HepG2 (cell line): ENCODE results near the gene EBF3. TPM values are rescaled to one million over a fixed set of nuclear protein-coding genes. Genes with fewer than 3 reads are reported as not detected.

ENCODE experiments used
- ATAC-seq: fragments of 200-7000 bp; cut with Tn5 transposase; 3 replicates; pipeline ENCODE4 v1.9.1; 2020; ENCODE audit warnings: mild to moderate bottlenecking, moderate library complexity
- BruUV-seq: library from RNA; stranded (reverse); fragments of 400-500 nt; replicated peaks from 2 replicates; lab custom pipeline; 2021; lab: Mats Ljungman, UMichigan
- CTCF ChIA-PET: fragments of 300-600 bp; formaldehyde crosslinking; extraction: SDS; loops from one replicate; lab custom pipeline; 2021; ENCODE audit warnings: low total read pairs, inconsistent platforms, low intra/inter-chr PET ratio; lab: Yijun Ruan, JAX
- POLR2A ChIA-PET: fragments of 350-600 bp; sonication (Branson Sonifier 250); formaldehyde crosslinking; loops from one replicate; lab custom pipeline; 2020; ENCODE audit warnings: antibody characterized with exemption, inconsistent platforms; lab: Yijun Ruan, JAX
- DNase-seq: peaks from one replicate; pipeline ENCODE4 v3.0.0-alpha.2; 2015; ENCODE audit warnings: low spot score
- FAIRE-seq: peaks from 3 replicates; lab custom pipeline; 2011; peaks lifted over from hg19 to GRCh38; lab: Jason Lieb, UNC
- H2AFZ ChIP-seq: one replicate; pipeline ENCODE4 v1.6.1; 2011; ENCODE audit warnings: low read length, inconsistent platforms
- H3K27ac ChIP-seq: fragments of 300-600 bp; 3 replicates; pipeline ENCODE4 v1.8.0; 2011; ENCODE audit warnings: mixed run types, mild to moderate bottlenecking, mixed read lengths, low read length, inconsistent platforms; ENCODE audit not compliant: insufficient read depth; ENCODE audit errors: extremely low read length
- H3K27me3 ChIP-seq, 2 experiments: fragments of 200-600 bp in 1 of 2; 2 replicates in 1 of 2; 3 replicates in 1 of 2; pipeline versions ENCODE4 v1.6.0 to v1.8.0; 2011; ENCODE audit warnings: low read length in 2 of 2, mild to moderate bottlenecking in 2 of 2, moderate library complexity in 2 of 2, inconsistent platforms in 1 of 2; ENCODE audit not compliant: insufficient read depth in 2 of 2, control insufficient read depth in 1 of 2
- H3K36me3 ChIP-seq, 2 experiments: fragments of 200-600 bp in 1 of 2; replicated peaks in 1 of 2; 2 replicates in 1 of 2; 3 replicates in 1 of 2; pipeline versions ENCODE4 v1.5.1 to v1.8.0; 2011; ENCODE audit warnings: low read length in 2 of 2, inconsistent platforms in 1 of 2; ENCODE audit not compliant: insufficient read depth in 2 of 2, control insufficient read depth in 1 of 2
- H3K4me1 ChIP-seq: 2 replicates; pipeline ENCODE4 v1.5.1; 2012; ENCODE audit warnings: low read length, inconsistent platforms; ENCODE audit not compliant: insufficient read depth
- H3K4me2 ChIP-seq: 2 replicates; pipeline ENCODE4 v1.6.0; 2011; ENCODE audit warnings: low read depth, low read length, inconsistent platforms
- H3K4me3 ChIP-seq, 3 experiments: fragments of 200-600 bp in 1 of 3; sonication (generic), shearing (Covaris generic) in 1 of 3; replicated peaks in 1 of 3; 2 replicates each; pipeline ENCODE4 v1.5.1; 2011 to 2016; ENCODE audit warnings: low read length in 3 of 3, inconsistent platforms in 2 of 3, low read depth in 2 of 3, mild to moderate bottlenecking in 2 of 3, control low read depth in 1 of 3, mixed read lengths in 1 of 3; ENCODE audit not compliant: insufficient read depth in 1 of 3
- H3K79me2 ChIP-seq: one replicate; pipeline ENCODE4 v1.6.1; 2011; ENCODE audit warnings: low read length, inconsistent platforms; ENCODE audit not compliant: insufficient read depth
- H3K9ac ChIP-seq: 2 replicates; pipeline ENCODE4 v1.6.0; 2011; ENCODE audit warnings: mild to moderate bottlenecking, low read depth, low read length, inconsistent platforms; ENCODE audit not compliant: insufficient read depth
- H3K9me3 ChIP-seq: 2 replicates; pipeline ENCODE4 v1.5.1; 2012; ENCODE audit warnings: mild to moderate bottlenecking, low read length
- H4K20me1 ChIP-seq: 2 replicates; pipeline ENCODE4 v1.6.0; 2011; ENCODE audit warnings: inconsistent platforms, mild to moderate bottlenecking, low read length, moderate library complexity; ENCODE audit not compliant: insufficient read depth
- GZF1 ChIP-seq: sonication (generic); formaldehyde crosslinking; IDR thresholded peaks from 2 replicates; pipeline ENCODE4 v1.5.1; 2020; ENCODE audit warnings: mild to moderate bottlenecking, missing genetic modification reagents
- HOXA5 ChIP-seq: sonication (generic); formaldehyde crosslinking; IDR thresholded peaks from 2 replicates; pipeline ENCODE4 v1.4.0; 2020; ENCODE audit warnings: missing genetic modification reagents
- KLF12 ChIP-seq: sonication (generic); formaldehyde crosslinking; IDR thresholded peaks from 2 replicates; pipeline ENCODE4 v1.4.0; 2020; ENCODE audit warnings: missing genetic modification reagents, borderline replicate concordance
- MNT ChIP-seq: fragments of 450-650 bp; IDR thresholded peaks from 2 replicates; pipeline ENCODE4 v1.6.1; 2016
- RXRB ChIP-seq: IDR thresholded peaks from 2 replicates; pipeline ENCODE4 v1.6.1; 2016; ENCODE audit warnings: borderline replicate concordance, missing genetic modification reagents, missing compliant biosample characterization
- SNAPC2 ChIP-seq: sonication (generic); formaldehyde crosslinking; IDR thresholded peaks from 2 replicates; pipeline ENCODE4 v1.8.1; 2022; ENCODE audit warnings: mild to moderate bottlenecking, missing genetic modification reagents
- ZNF816 ChIP-seq: sonication (generic); formaldehyde crosslinking; IDR thresholded peaks from 2 replicates; pipeline ENCODE4 v1.8.0; 2022; ENCODE audit warnings: missing genetic modification reagents, mild to moderate bottlenecking, borderline replicate concordance
- WGBS: methylation state at CpG from one replicate; pipeline ENCODE4 v1.1.6; 2017; ENCODE audit warnings: low lambda C conversion rate; 5-methylcytosine and 5-hydroxymethylcytosine counted together
- in situ Hi-C: cut with HindIII; loops from 2 replicates; pipeline ENCODE4 v1.10.0; 2017; ENCODE audit warnings: low pct_unique_long_range_greater_than_20kb; ENCODE audit not compliant: extremely low pct_ligation_motif_present
- intact Hi-C: fragments of 100-400 bp; cut with micrococcal nuclease; formaldehyde crosslinking; loops from one replicate; pipeline ENCODE4 v1.10.0; 2022; ENCODE audit not compliant: unreplicated experiment
- polyA plus RNA-seq, 8 experiments: library from polyadenylated mRNA; depleted of rRNA in 3 of 8; stranded (reverse) in 7 of 8; unstranded in 1 of 8; fragments of >200 nt; fragmentation: Illumina TruSeq in 4 of 8; extraction: Trizol in 4 of 8; gene quantifications; 2 replicates each; pipeline versions ENCODE4 v1.2.1 to v1.2.3, GENCODE V29; 2011 to 2016; ENCODE audit warnings: low read depth in 4 of 8, missing spikeins in 1 of 8, mixed read lengths in 1 of 8; ENCODE audit not compliant: insufficient read depth in 1 of 8
- total RNA-seq, 5 experiments: library from RNA; depleted of rRNA; stranded (reverse); fragments of >200 nt; fragmentation: Illumina TruSeq; extraction: Trizol; gene quantifications; 2 replicates each; pipeline ENCODE4 v1.2.3, GENCODE V29; 2016; ENCODE audit warnings: low read depth in 1 of 5
- TF ChIP-seq, protein P1 (sequence below): sonication (generic); formaldehyde crosslinking; IDR thresholded peaks from 2 replicates; pipeline ENCODE4 v1.4.0; 2020; ENCODE audit warnings: mild to moderate bottlenecking, low read depth, missing genetic modification reagents
- TF ChIP-seq, protein P2 (sequence below): sonication (generic); formaldehyde crosslinking; IDR thresholded peaks from 2 replicates; pipeline ENCODE4 v1.8.0; 2022; ENCODE audit warnings: missing genetic modification reagents, low read depth, mild to moderate bottlenecking, borderline replicate concordance

EBF3 gene
- total and polyA plus RNA-seq, 2 of the 13 experiments (the other 11 are each of a cell fraction or from before 2014, with no cell fraction given), result not detected

DNA sequence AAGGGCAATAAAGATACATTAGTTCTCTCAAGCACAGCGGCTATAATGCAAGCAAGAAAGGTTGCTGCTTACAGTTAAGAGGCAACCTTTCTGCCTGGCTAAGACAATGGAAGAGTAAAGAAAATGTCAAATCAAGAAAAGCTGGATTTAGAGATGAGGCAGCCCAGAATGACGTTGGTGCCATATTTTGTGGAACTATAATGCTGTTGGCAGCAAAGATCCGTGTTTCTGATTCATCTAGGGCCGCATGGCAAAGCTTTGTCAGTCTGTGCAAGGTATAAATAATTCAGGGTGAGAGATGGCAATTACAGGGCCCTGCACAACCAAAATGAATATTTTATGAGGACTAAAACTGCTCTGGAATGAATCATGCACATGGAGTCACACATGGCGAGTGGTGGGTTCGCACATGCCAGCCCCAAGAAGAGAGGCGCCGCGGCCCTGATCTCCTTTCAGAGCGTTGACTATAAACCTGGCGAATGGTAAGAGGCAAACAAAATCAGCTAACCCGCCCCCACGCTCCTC is 76.6 kb downstream of the EBF3 start:
- Histone ChIP-seq H3K4me2 (no peak overlapping the region), H3K27me3 (peaks cover 2 to 38% of the 10 kb centered on the region in 2 experiments; a peak in 2 of 5 replicates)
- FAIRE-seq, result no peak
- in situ Hi-C loops, result loop anchor here (5.0 kb wide), 1 partner anchor 85 kb away; no protein-coding TSS in a partner anchor
- TF ChIP-seq MNT (peak; percentile 28; the same call in 1 of the 2 replicates), KLF12 (no peak)
- TF ChIP-seq, all 625 proteins: peak for 1
- Histone ChIP-seq H4K20me1 (no peaks in the 10 kb centered on the region), H3K4me3 (no peak overlapping the region), H2AFZ (no peak overlapping the region), H3K9me3 (no peaks in the 10 kb centered on the region), H3K36me3 (no peaks in the 10 kb centered on the region), H3K9ac (no peak overlapping the region), H3K27ac (no peak overlapping the region), H3K4me1 (no peaks in the 10 kb centered on the region), H3K79me2 (no peaks in the 10 kb centered on the region)
- 32% methylated on average over 13 of the region's 13 CpGs for WGBS
- CTCF ChIA-PET, result no interaction called here
- BruUV-seq, result no TSS peak
- intact Hi-C loops, result loop anchor here (5.0 kb wide), 1 partner anchor 240 kb away; no protein-coding TSS in a partner anchor
- ATAC-seq, result no peak
- no peak for DNase-seq
- POLR2A ChIA-PET, result no interaction called here

GRCh38 chr10:129886263-129886662 is 77.8 kb downstream of the EBF3 start:
- DNase-seq, result no peak
- Histone ChIP-seq H4K20me1 (no peaks in the 10 kb centered on the region), H3K4me3 (no peak overlapping the region), H3K4me2 (no peak overlapping the region), H3K4me1 (no peaks in the 10 kb centered on the region), H2AFZ (no peak overlapping the region), H3K9me3 (no peaks in the 10 kb centered on the region)
- intact Hi-C loops, result loop anchor here (5.0 kb wide), 1 partner anchor 241 kb away; no protein-coding TSS in a partner anchor
- POLR2A ChIA-PET, result no interaction called here
- TF ChIP-seq, protein P1, sequence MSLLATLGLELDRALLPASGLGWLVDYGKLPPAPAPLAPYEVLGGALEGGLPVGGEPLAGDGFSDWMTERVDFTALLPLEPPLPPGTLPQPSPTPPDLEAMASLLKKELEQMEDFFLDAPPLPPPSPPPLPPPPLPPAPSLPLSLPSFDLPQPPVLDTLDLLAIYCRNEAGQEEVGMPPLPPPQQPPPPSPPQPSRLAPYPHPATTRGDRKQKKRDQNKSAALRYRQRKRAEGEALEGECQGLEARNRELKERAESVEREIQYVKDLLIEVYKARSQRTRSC (CRISPR knock-in tag), result no peak
- no peak for TF ChIP-seq SNAPC2 (CRISPR knock-in tag)
- TF ChIP-seq, protein P2, sequence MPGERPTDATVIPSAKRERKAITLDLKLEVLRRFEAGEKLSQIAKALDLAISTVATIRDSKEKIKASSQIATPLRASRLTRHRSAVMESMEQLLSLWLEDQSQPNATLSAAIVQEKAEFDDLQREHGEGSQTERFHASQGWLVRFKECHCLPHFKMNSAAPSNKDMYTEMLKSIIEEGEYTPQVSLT, result no peak
- TF ChIP-seq ZNF816 (CRISPR knock-in tag), result no peak
- TF ChIP-seq RXRB, result no peak
- TF ChIP-seq HOXA5, result no peak
- no peak for TF ChIP-seq GZF1
- TF ChIP-seq, all 625 proteins: peak for 0
- no peak overlapping the region for H3K9ac ChIP-seq
- BruUV-seq, result no TSS peak
- 4% methylated on average over 9 of the region's 9 CpGs for WGBS
- peaks cover 2 to 41% of the 10 kb centered on the region in 2 experiments; a peak in 2 of 5 replicates for H3K27me3 ChIP-seq
- H3K79me2 ChIP-seq, result no peaks in the 10 kb centered on the region
- H3K27ac ChIP-seq, result no peak overlapping the region
- no peak for ATAC-seq
- no peaks in the 10 kb centered on the region for H3K36me3 ChIP-seq
- no peak for FAIRE-seq
- in situ Hi-C loops, result loop anchor here (5.0 kb wide), 1 partner anchor 86 kb away; no protein-coding TSS in a partner anchor
- CTCF ChIA-PET, result no interaction called here
